ENCODE results near the gene PDX1. TPM values are rescaled to one million over a fixed set of nuclear protein-coding genes. Genes with fewer than 3 reads are reported as not detected.
A peak's percentile ranks its signal among the peaks of the same experiment; 100 is the strongest.

Gene PDX1
- total RNA-seq, 3 donors from 2014 or later: 0.72 to 1.5 TPM; not detected in 1

- no peak for DNase-seq
- Histone ChIP-seq H3K4me3 (no peak overlapping the region), H3K36me3 (ENCODE audit: low read depth) (no peaks in the 10 kb centered on the region), H3K9me3 (no peaks in the 10 kb centered on the region), H3K4me1 (ENCODE audit: low read depth) (peaks cover 25% of the 10 kb centered on the region)
- TF ChIP-seq CTCF (IDR thresholded peaks at IDR 0.05): no peak
- ATAC-seq: no peak
- intact Hi-C loops (cut with DNase I, micrococcal nuclease): no loop called here
These were observed 4.2 kb upstream of the PDX1 start for GRCh38 chr13:27915301-27916207.

GRCh38 chr13:27917121-27917947 is 2.5 kb upstream of the PDX1 start:
- no peak for ATAC-seq
- peak in 1 of 3 donors; percentile 34 for DNase-seq
- Histone ChIP-seq H3K9me3 (no peaks in the 10 kb centered on the region), H3K4me1 (ENCODE audit: low read depth) (peaks cover 35% of the 10 kb centered on the region), H3K4me3 (no peak overlapping the region), H3K36me3 (ENCODE audit: low read depth) (no peaks in the 10 kb centered on the region)
- intact Hi-C loops (cut with DNase I, micrococcal nuclease): no loop called here
- no peak for TF ChIP-seq CTCF (IDR thresholded peaks at IDR 0.05)

- no peak for ATAC-seq
- peak in 1 of 3 donors; percentile 22 for DNase-seq
- Histone ChIP-seq H3K4me3 (no peak overlapping the region), H3K4me1 (ENCODE audit: low read depth) (peaks cover 35% of the 10 kb centered on the region), H3K9me3 (no peaks in the 10 kb centered on the region), H3K36me3 (ENCODE audit: low read depth) (no peaks in the 10 kb centered on the region)
- TF ChIP-seq CTCF (IDR thresholded peaks at IDR 0.05): no peak
- intact Hi-C loops (cut with DNase I, micrococcal nuclease): no loop called here
These were observed 1.5 kb upstream of the PDX1 start for GRCh38 chr13:27918041-27918917.

- Histone ChIP-seq H3K36me3 (ENCODE audit: low read depth) (no peaks in the 10 kb centered on the region), H3K4me1 (ENCODE audit: low read depth) (peaks cover 35% of the 10 kb centered on the region), H3K9me3 (no peaks in the 10 kb centered on the region), H3K4me3 (no peak overlapping the region)
- no peak for TF ChIP-seq CTCF (IDR thresholded peaks at IDR 0.05)
- ATAC-seq (no peak), DNase-seq (no peak)
- intact Hi-C loops (cut with DNase I, micrococcal nuclease): no loop called here
These were observed 712 bp upstream of the PDX1 start for GRCh38 chr13:27918918-27919658.

GRCh38 chr13:27919659-27919933 is 204 bp upstream of the PDX1 start:
- peaks cover 37% of the 10 kb centered on the region for H3K4me1 ChIP-seq (ENCODE audit: low read depth)
- TF ChIP-seq CTCF (IDR thresholded peaks at IDR 0.05): no peak
- no peaks in the 10 kb centered on the region for H3K9me3 ChIP-seq
- no peak for ATAC-seq
- no peaks in the 10 kb centered on the region for H3K36me3 ChIP-seq (ENCODE audit: low read depth)
- intact Hi-C loops (cut with DNase I, micrococcal nuclease): no loop called here
- H3K4me3 ChIP-seq: no peak overlapping the region
- DNase-seq: no peak
